Measurements from ENCODE around the gene CLCN2.

The CLCN2 gene

GRCh38 chr3:184361532-184361931, at the start of gene CLCN2, which contains the start of gene POLR2H:
CLCN2 (minus strand) TSS chr3:184361605; CDS start chr3:184361479, 126 bp downstream.
POLR2H (plus strand) TSS chr3:184361710; CDS start chr3:184363493, 1,783 bp downstream.
- no peak for DNase-seq (ENCODE audit: low read depth)

- no peak for DNase-seq (ENCODE audit: low read depth)
Observed at GRCh38 chr3:184409946-184410500, 48.6 kb upstream of the CLCN2 start.

GRCh38 chr3:184409331-184409926, 48.0 kb upstream of the CLCN2 start:
- DNase-seq (ENCODE audit: low read depth): no peak

- DNase-seq (ENCODE audit: low read depth): no peak
Observed at GRCh38 chr3:184405075-184406030, 43.9 kb upstream of the CLCN2 start.

- no peak for DNase-seq (ENCODE audit: low read depth)
Observed at GRCh38 chr3:184399410-184399809, 38.0 kb upstream of the CLCN2 start.

GRCh38 chr3:184395320-184395660, 33.9 kb upstream of the CLCN2 start:
- no peak for DNase-seq (ENCODE audit: low read depth)

GRCh38 chr3:184391266-184391665, 29.9 kb upstream of the CLCN2 start:
- DNase-seq (ENCODE audit: low read depth): no peak

- no peak for DNase-seq (ENCODE audit: low read depth)
Observed at GRCh38 chr3:184389935-184390528, 28.6 kb upstream of the CLCN2 start.

- no peak for DNase-seq (ENCODE audit: low read depth)
Observed at GRCh38 chr3:184389384-184389783, 28.0 kb upstream of the CLCN2 start.

- no peak for DNase-seq (ENCODE audit: low read depth)
Observed at GRCh38 chr3:184388936-184389230, 27.5 kb upstream of the CLCN2 start.

- no peak for DNase-seq (ENCODE audit: low read depth)
Observed at GRCh38 chr3:184388164-184388935, 26.9 kb upstream of the CLCN2 start.

- no peak for DNase-seq (ENCODE audit: low read depth)
Observed at GRCh38 chr3:184387174-184387714, 25.8 kb upstream of the CLCN2 start.

GRCh38 chr3:184386047-184386806, 24.8 kb upstream of the CLCN2 start:
- DNase-seq (ENCODE audit: low read depth): no peak

- no peak for DNase-seq (ENCODE audit: low read depth)
Observed at GRCh38 chr3:184384856-184385422, 23.5 kb upstream of the CLCN2 start.

- no peak for DNase-seq (ENCODE audit: low read depth)
Observed at GRCh38 chr3:184384342-184384741, 22.9 kb upstream of the CLCN2 start.

GRCh38 chr3:184383033-184383740, 21.8 kb upstream of the CLCN2 start:
- no peak for DNase-seq (ENCODE audit: low read depth)

- DNase-seq (ENCODE audit: low read depth): no peak
Observed at GRCh38 chr3:184382326-184383032, 21.1 kb upstream of the CLCN2 start.

GRCh38 chr3:184381261-184382224, 20.1 kb upstream of the CLCN2 start:
- no peak for DNase-seq (ENCODE audit: low read depth)
